Measurements from ENCODE around the gene ANKS3.
"Not testable (repeated sequence)": the region's sequence is repeated elsewhere in the genome, so short reads cannot be mapped to it uniquely, and the experiment has no call there.

The ANKS3 gene

GRCh38 chr16:4666537-4667202 lies 67.4 kb downstream of the ANKS3 start:
- DNase-seq (ENCODE audit: low read depth) = no peak

- no peak for DNase-seq (ENCODE audit: low read depth)
Measured at GRCh38 chr16:4664538-4665418, 69.3 kb downstream of the ANKS3 start.

GRCh38 chr16:4663777-4664465 lies 70.2 kb downstream of the ANKS3 start:
- DNase-seq (ENCODE audit: low read depth) = no peak

- DNase-seq (ENCODE audit: low read depth) = no peak
Measured at GRCh38 chr16:4663465-4663776, 70.7 kb downstream of the ANKS3 start.

GRCh38 chr16:4661661-4662060 lies 72.4 kb downstream of the ANKS3 start:
- DNase-seq (ENCODE audit: low read depth) = no peak

GRCh38 chr16:4660454-4661007 lies 73.5 kb downstream of the ANKS3 start:
- no peak for DNase-seq (ENCODE audit: low read depth)

GRCh38 chr16:4659363-4660353 lies 74.4 kb downstream of the ANKS3 start:
- no peak for DNase-seq (ENCODE audit: low read depth)

GRCh38 chr16:4656695-4657686 lies 77.1 kb downstream of the ANKS3 start:
- no peak for DNase-seq (ENCODE audit: low read depth)

GRCh38 chr16:4656221-4656620 lies 77.8 kb downstream of the ANKS3 start:
- DNase-seq (ENCODE audit: low read depth) = no peak

GRCh38 chr16:4655801-4656200 lies 78.3 kb downstream of the ANKS3 start:
- no peak for DNase-seq (ENCODE audit: low read depth)

- DNase-seq (ENCODE audit: low read depth) = no peak
Measured at GRCh38 chr16:4654964-4655590, 79.0 kb downstream of the ANKS3 start.

GRCh38 chr16:4654011-4654963 lies 79.8 kb downstream of the ANKS3 start:
- DNase-seq (ENCODE audit: low read depth) = no peak

GRCh38 chr16:4652561-4652960 lies 81.5 kb downstream of the ANKS3 start:
- no peak for DNase-seq (ENCODE audit: low read depth)

- DNase-seq (ENCODE audit: low read depth) = no peak
Measured at GRCh38 chr16:4651827-4652226, 82.2 kb downstream of the ANKS3 start.

- DNase-seq (ENCODE audit: low read depth) = not testable (repeated sequence)
Measured at GRCh38 chr16:4650443-4651074, 83.5 kb downstream of the ANKS3 start.

GRCh38 chr16:4649744-4650442 lies 84.2 kb downstream of the ANKS3 start:
- no peak for DNase-seq (ENCODE audit: low read depth)

- DNase-seq (ENCODE audit: low read depth) = no peak
Measured at GRCh38 chr16:4648917-4649316, 85.2 kb downstream of the ANKS3 start.

GRCh38 chr16:4647644-4647980 lies 86.5 kb downstream of the ANKS3 start:
- DNase-seq (ENCODE audit: low read depth) = no peak
